Liver (tissue), 9 donors: ENCODE results near the gene GPA33. TPM values are rescaled to one million over a fixed set of nuclear protein-coding genes. Genes with fewer than 3 reads are reported as not detected.

ENCODE experiments used
- DNase-seq: peaks from one replicate; pipeline ENCODE4 v3.0.0-alpha.2; 2017; ENCODE audit warnings: low spot score
- H3K27ac ChIP-seq, 2 donors: one replicate each; pipeline ENCODE4 v1.7.0; 2013; ENCODE audit warnings: inconsistent platforms in 2 of 2, low read length in 2 of 2, control low read depth in 1 of 2, low read depth in 1 of 2, mild to moderate bottlenecking in 1 of 2
- H3K27me3 ChIP-seq, 4 donors: one replicate each; pipeline versions ENCODE4 v1.6.1 to v1.7.0; 2013; ENCODE audit warnings: low read length in 3 of 4, inconsistent platforms in 1 of 4, mild to moderate bottlenecking in 1 of 4, moderate library complexity in 1 of 4; ENCODE audit not compliant: control insufficient read depth in 4 of 4, insufficient read depth in 4 of 4
- H3K36me3 ChIP-seq, 4 donors: one replicate each; pipeline versions ENCODE4 v1.6.1 to v1.7.0; 2013; ENCODE audit warnings: low read length in 3 of 4, mild to moderate bottlenecking in 3 of 4, low read depth in 1 of 4, moderate library complexity in 1 of 4; ENCODE audit not compliant: control insufficient read depth in 4 of 4, insufficient read depth in 3 of 4
- H3K4me1 ChIP-seq, 4 donors: one replicate each; pipeline versions ENCODE4 v1.6.1 to v1.7.0; 2013; ENCODE audit warnings: low read length in 3 of 4, mild to moderate bottlenecking in 3 of 4, moderate library complexity in 1 of 4; ENCODE audit not compliant: control insufficient read depth in 4 of 4, insufficient read depth in 4 of 4
- H3K4me3 ChIP-seq, 3 donors: one replicate each; pipeline versions ENCODE4 v1.6.1 to v1.7.0; 2013; ENCODE audit warnings: low read length in 3 of 3, control low read depth in 1 of 3, low read depth in 1 of 3, mild to moderate bottlenecking in 1 of 3
- H3K9ac ChIP-seq, 2 donors: one replicate each; pipeline ENCODE4 v1.7.0; 2013; ENCODE audit warnings: low read length in 2 of 2, mild to moderate bottlenecking in 2 of 2, moderate library complexity in 2 of 2, control low read depth in 1 of 2, low read depth in 1 of 2
- H3K9me3 ChIP-seq, 4 donors: one replicate each; pipeline versions ENCODE4 v1.6.1 to v1.7.0; 2013; ENCODE audit warnings: low read length in 3 of 4; ENCODE audit not compliant: control insufficient read depth in 4 of 4
- CTCF ChIP-seq: fragments of 150-350 bp; IDR thresholded peaks from 2 replicates; pipeline ENCODE4 v1.5.1; 2017; ENCODE audit warnings: improper control_type of control experiment, low read depth, low read length; ENCODE audit not compliant: missing input control
- FOXA2 ChIP-seq: IDR thresholded peaks from 2 replicates; pipeline ENCODE4 v1.6.1; 2016; ENCODE audit warnings: antibody characterized with exemption
- GABPA ChIP-seq, 2 donors: IDR thresholded peaks in 1 of 2; conservative IDR thresholded peaks in 1 of 2; 2 replicates each; pipeline ENCODE4 v1.6.1; 2016; ENCODE audit warnings: antibody characterized with exemption in 2 of 2, mild to moderate bottlenecking in 1 of 2, moderate library complexity in 1 of 2
- HNF4G ChIP-seq: IDR thresholded peaks from 2 replicates; pipeline ENCODE4 v1.6.1; 2016; ENCODE audit warnings: antibody characterized with exemption
- JUND ChIP-seq, 2 donors: IDR thresholded peaks; 2 replicates each; pipeline ENCODE4 v1.6.1; 2016; ENCODE audit warnings: antibody characterized with exemption in 2 of 2
- NR2F2 ChIP-seq: IDR thresholded peaks from 2 replicates; pipeline ENCODE4 v1.6.1; 2016; ENCODE audit warnings: antibody characterized with exemption
- RAD21 ChIP-seq, 2 donors: IDR thresholded peaks; 2 replicates each; pipeline ENCODE4 v1.6.1; 2016; ENCODE audit warnings: antibody characterized with exemption in 2 of 2, mild to moderate bottlenecking in 2 of 2
- RXRA ChIP-seq, 2 donors: IDR thresholded peaks; 2 replicates each; pipeline ENCODE4 v1.6.1; 2017 to 2018; ENCODE audit warnings: antibody characterized with exemption in 2 of 2, mild to moderate bottlenecking in 1 of 2
- SP1 ChIP-seq: IDR thresholded peaks from 2 replicates; pipeline ENCODE4 v1.6.1; 2018; ENCODE audit warnings: antibody characterized with exemption, mild to moderate bottlenecking
- TAF1 ChIP-seq: conservative IDR thresholded peaks from 2 replicates; pipeline ENCODE4 v1.6.1; 2016; ENCODE audit warnings: antibody characterized with exemption, mild to moderate bottlenecking
- ZBTB33 ChIP-seq: IDR thresholded peaks from 2 replicates; pipeline ENCODE4 v1.6.1; 2016; ENCODE audit warnings: antibody characterized with exemption
- WGBS: extraction: QIAGEN DNeasy Blood & Tissue Kit; methylation state at CpG from one replicate; pipeline ENCODE4 v1.1.7; 2013; 5-methylcytosine and 5-hydroxymethylcytosine counted together
- polyA plus RNA-seq, 2 donors: library from polyadenylated mRNA; stranded (reverse) in 1 of 2; unstranded in 1 of 2; fragments of 200-250 nt in 1 of 2; fragments of >200 nt in 1 of 2; fragmentation: Nextera tagmentation in 1 of 2; extraction: Ambion mirVana in 1 of 2; gene quantifications; one replicate each; pipeline versions ENCODE4 v1.2.1 to v1.2.3, GENCODE V29; 2013 to 2015
- total RNA-seq, 2 donors: library from RNA; depleted of rRNA; stranded (reverse); fragments of >200 nt; gene quantifications; one replicate each; pipeline ENCODE4 v1.2.3, GENCODE V29; 2014
- donor health status: healthy.
- donor health status: healthy.
- donor health status: healthy.
- donor health status: healthy.
- donor health status: healthy.

GPA33 gene
- total and polyA plus RNA-seq, 4 donors = 0.03 to 0.19 (median 0.08) TPM; not detected in 1

GRCh38 chr1:167121375-167122120 lies 31.4 kb upstream of the GPA33 start:
- no peak for DNase-seq
- no peaks in the 10 kb centered on the region for H3K9me3 ChIP-seq
- no peak overlapping the region for H3K27ac ChIP-seq
- no peak for TF ChIP-seq FOXA2
- TF ChIP-seq NR2F2 = no peak
- TF ChIP-seq GABPA (IDR thresholded peaks at IDR 0.05 in 1 of 2, conservative IDR thresholded peaks at IDR 0.05 in 1 of 2) = no peak
- WGBS = 13% methylated on average over 47 of the region's 47 CpGs
- H3K9ac ChIP-seq = no peak overlapping the region
- peaks cover 0 to 8% (median 0%) of the 10 kb centered on the region in 4 donors for H3K27me3 ChIP-seq
- peak overlapping the region in 1 of 3 donors; percentile 26 for H3K4me3 ChIP-seq
- H3K36me3 ChIP-seq = no peaks in the 10 kb centered on the region
- peaks cover 3 to 9% (median 5%) of the 10 kb centered on the region in 4 donors for H3K4me1 ChIP-seq

GRCh38 chr1:167120899-167121298 lies 30.7 kb upstream of the GPA33 start:
- Histone ChIP-seq H3K4me1 (peaks cover 3 to 9% (median 5%) of the 10 kb centered on the region in 4 donors), H3K27me3 (peaks cover 0 to 8% (median 0%) of the 10 kb centered on the region in 4 donors), H3K36me3 (no peaks in the 10 kb centered on the region), H3K9me3 (no peaks in the 10 kb centered on the region), H3K9ac (no peak overlapping the region), H3K27ac (no peak overlapping the region), H3K4me3 (peak overlapping the region in 1 of 3 donors; percentile 26)
- DNase-seq = no peak
- no peak for TF ChIP-seq ZBTB33
- WGBS = 57% methylated on average over 13 of the region's 13 CpGs

- no peak overlapping the region for H3K4me3 ChIP-seq
- DNase-seq = no peak
- H3K27ac ChIP-seq = no peak overlapping the region
- no peak for TF ChIP-seq JUND (IDR thresholded peaks at IDR 0.05)
- no peak for TF ChIP-seq SP1
- TF ChIP-seq RXRA (IDR thresholded peaks at IDR 0.05) = no peak
- TF ChIP-seq ZBTB33 = no peak
- TF ChIP-seq TAF1 = no peak
- TF ChIP-seq RAD21 (IDR thresholded peaks at IDR 0.05) = no peak
- no peak for TF ChIP-seq CTCF
- no peak for TF ChIP-seq HNF4G
- H3K9me3 ChIP-seq = no peaks in the 10 kb centered on the region
- H3K4me1 ChIP-seq = peaks cover 3 to 9% (median 5%) of the 10 kb centered on the region in 4 donors
- peaks cover 0 to 5% (median 0%) of the 10 kb centered on the region in 4 donors for H3K27me3 ChIP-seq
- 92% methylated on average over 3 of the region's 3 CpGs for WGBS
- no peak overlapping the region for H3K9ac ChIP-seq
- H3K36me3 ChIP-seq = no peaks in the 10 kb centered on the region
Measured at GRCh38 chr1:167119696-167120095, 29.5 kb upstream of the GPA33 start.
